ENCODE measurements around the gene ADAMTS8. TPM values are rescaled to one million over a fixed set of nuclear protein-coding genes. Genes with fewer than 3 reads are reported as not detected.
"Not testable (repeated sequence)": the region's sequence is repeated elsewhere in the genome, so short reads cannot be mapped to it uniquely, and the experiment has no call there.

The ADAMTS8 gene
- total RNA-seq, 1 donor from 2014 or later: not detected

- Histone ChIP-seq H3K36me3 (ENCODE audit: control insufficient read depth, insufficient read depth, low read length) (no peaks in the 10 kb centered on the region), H3K27me3 (ENCODE audit: control insufficient read depth, insufficient read depth, low read length) (peaks cover 6% of the 10 kb centered on the region), H3K4me3 (ENCODE audit: low read depth, low read length) (no peak overlapping the region)
- DNase-seq (ENCODE audit: low read depth): no peak
- no peak for TF ChIP-seq CTCF (IDR thresholded peaks at IDR 0.05; ENCODE audit: insufficient read depth, low read length, poor library complexity, severe bottlenecking)
Observed at GRCh38 chr11:130445788-130446187, 17.4 kb upstream of the ADAMTS8 start.

GRCh38 chr11:130442737-130443136 is 14.3 kb upstream of the ADAMTS8 start:
- DNase-seq (ENCODE audit: low read depth): no peak
- no peak for TF ChIP-seq CTCF (IDR thresholded peaks at IDR 0.05; ENCODE audit: insufficient read depth, low read length, poor library complexity, severe bottlenecking)
- no peak overlapping the region for H3K4me3 ChIP-seq (ENCODE audit: low read depth, low read length)
- no peaks in the 10 kb centered on the region for H3K27me3 ChIP-seq (ENCODE audit: control insufficient read depth, insufficient read depth, low read length)
- H3K36me3 ChIP-seq (ENCODE audit: control insufficient read depth, insufficient read depth, low read length): no peaks in the 10 kb centered on the region

- Histone ChIP-seq H3K36me3 (ENCODE audit: control insufficient read depth, insufficient read depth, low read length) (no peaks in the 10 kb centered on the region), H3K4me3 (ENCODE audit: low read depth, low read length) (no peak overlapping the region), H3K27me3 (ENCODE audit: control insufficient read depth, insufficient read depth, low read length) (no peaks in the 10 kb centered on the region)
- DNase-seq (ENCODE audit: low read depth): no peak
- TF ChIP-seq CTCF (IDR thresholded peaks at IDR 0.05; ENCODE audit: insufficient read depth, low read length, poor library complexity, severe bottlenecking): no peak
Observed at GRCh38 chr11:130441719-130442118, 13.3 kb upstream of the ADAMTS8 start.

- no peak for TF ChIP-seq CTCF (IDR thresholded peaks at IDR 0.05; ENCODE audit: insufficient read depth, low read length, poor library complexity, severe bottlenecking)
- no peak for DNase-seq (ENCODE audit: low read depth)
Observed at GRCh38 chr11:130439876-130440275, 11.5 kb upstream of the ADAMTS8 start.

GRCh38 chr11:130439160-130439519 is 10.7 kb upstream of the ADAMTS8 start:
- no peak for TF ChIP-seq CTCF (IDR thresholded peaks at IDR 0.05; ENCODE audit: insufficient read depth, low read length, poor library complexity, severe bottlenecking)
- DNase-seq (ENCODE audit: low read depth): no peak
- Histone ChIP-seq H3K36me3 (ENCODE audit: control insufficient read depth, insufficient read depth, low read length) (no peaks in the 10 kb centered on the region), H3K27me3 (ENCODE audit: control insufficient read depth, insufficient read depth, low read length) (no peaks in the 10 kb centered on the region), H3K4me3 (ENCODE audit: low read depth, low read length) (no peak overlapping the region)

More at GRCh38 chr11:130439876-130440275, 11.5 kb upstream of the ADAMTS8 start:
- H3K36me3 ChIP-seq (ENCODE audit: control insufficient read depth, insufficient read depth, low read length): no peaks in the 10 kb centered on the region
- no peaks in the 10 kb centered on the region for H3K27me3 ChIP-seq (ENCODE audit: control insufficient read depth, insufficient read depth, low read length)
- no peak overlapping the region for H3K4me3 ChIP-seq (ENCODE audit: low read depth, low read length)

GRCh38 chr11:130438401-130439159 is 10.2 kb upstream of the ADAMTS8 start:
- H3K36me3 ChIP-seq (ENCODE audit: control insufficient read depth, insufficient read depth, low read length); DNase-seq (ENCODE audit: low read depth); H3K27me3 ChIP-seq (ENCODE audit: control insufficient read depth, insufficient read depth, low read length); H3K4me3 ChIP-seq (ENCODE audit: low read depth, low read length): not testable (repeated sequence)

All from kidney epithelial cell (primary cell).